ENCODE data around the gene MAP4.

- no peak for TF ChIP-seq CTCF (IDR thresholded peaks at IDR 0.05 in 4 of 5, conservative IDR thresholded peaks at IDR 0.05 in 1 of 5)
- TF ChIP-seq POLR2A (IDR thresholded peaks at IDR 0.05), result no peak
Observed at GRCh38 chr3:47804577-47804976, 211.6 kb downstream of the MAP4 start.
